Activated CD8-positive, alpha-beta memory T cell treated with anti-CD3 and anti-CD28 coated beads, Interleukin-2, amount 50 U/mL, for 4 hours (primary cell): Measurements from ENCODE around the gene NDUFB1.

Experiments used
- DNase-seq: peaks from one replicate; pipeline ENCODE4 v3.0.0-alpha.2; 2020

Gene NDUFB1

DNA sequence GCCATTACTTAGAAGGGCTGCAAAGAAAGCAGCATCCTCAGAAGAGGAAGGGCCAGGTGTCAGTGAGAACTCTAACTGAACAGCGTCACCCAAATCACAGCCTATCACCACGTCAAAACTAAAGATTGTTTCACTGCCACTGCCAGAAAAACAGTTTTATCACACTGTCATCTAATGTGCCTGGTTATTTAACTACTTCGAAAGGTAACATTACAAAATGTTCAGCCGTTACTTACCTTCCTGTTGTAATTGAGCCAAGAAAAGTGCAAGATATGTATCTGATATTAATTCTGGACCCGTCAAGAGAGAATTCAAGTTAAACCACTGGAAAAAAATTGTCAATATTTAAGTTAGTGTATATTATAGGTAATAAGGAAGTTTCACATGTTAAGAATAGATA lies 33.0 kb downstream of the NDUFB1 start:
- DNase-seq: no peak

DNA sequence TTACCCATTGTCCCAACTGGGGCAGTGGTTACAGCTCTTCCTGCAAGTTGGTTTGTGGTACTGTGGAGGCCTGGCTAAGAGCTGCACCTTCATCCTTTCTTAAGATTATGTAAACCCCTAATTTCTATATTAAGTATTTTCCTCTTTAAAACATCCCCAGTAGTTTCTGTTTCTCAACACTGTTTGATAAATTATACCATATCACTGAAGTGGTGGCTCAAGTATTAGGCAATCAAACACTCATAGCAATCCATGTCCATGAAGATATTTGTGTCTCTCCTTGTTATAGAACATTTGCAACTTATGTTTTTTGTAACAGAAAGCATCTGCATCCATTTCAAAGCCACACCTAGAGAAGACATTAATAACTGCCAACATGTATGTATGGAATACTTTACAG lies 47.0 kb downstream of the NDUFB1 start:
- DNase-seq: no peak
